GM21737 (cell line): ENCODE data around the gene OR10H2.
"Not testable (repeated sequence)": the region's sequence is repeated elsewhere in the genome, so short reads cannot be mapped to it uniquely, and the experiment has no call there.

Experiments
- ATAC-seq: cut with Tn5 transposase; IDR thresholded peaks from one replicate; pipeline ENCODE4 v1.9.1; 2021; ENCODE audit warnings: mild to moderate bottlenecking, moderate library complexity; ENCODE audit not compliant: unreplicated experiment

Gene OR10H2

DNA sequence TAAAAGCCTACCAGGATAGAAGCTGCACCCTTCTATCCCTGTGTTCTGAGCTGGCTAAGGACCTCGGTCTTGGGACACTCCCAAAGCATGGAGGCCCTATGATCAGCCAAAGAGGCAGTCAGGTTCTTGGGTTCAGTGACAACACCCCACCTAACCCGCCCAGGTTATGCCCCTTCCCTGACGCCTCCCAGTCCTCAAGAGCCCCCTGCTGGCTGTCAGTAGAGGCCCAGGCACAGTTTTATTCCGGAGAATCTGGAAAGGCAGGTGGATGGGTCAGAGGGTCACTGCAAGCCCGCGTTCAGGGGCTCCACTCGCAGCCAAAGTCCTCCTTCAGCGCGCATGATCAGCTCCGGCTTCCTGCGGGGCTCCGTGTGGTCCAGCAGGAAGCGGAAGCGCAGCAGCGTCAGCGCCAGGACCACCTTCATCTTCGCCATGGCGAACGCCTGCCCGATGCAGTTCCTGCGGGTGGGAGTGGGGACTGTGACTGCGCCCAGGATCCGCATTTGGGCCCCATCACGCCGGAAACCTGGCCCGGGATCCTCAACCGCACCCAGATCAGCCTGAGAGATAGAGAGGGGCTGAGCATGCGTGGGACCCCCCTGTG, 32.2 kb downstream of the OR10H2 start:
- ATAC-seq = no peak

DNA sequence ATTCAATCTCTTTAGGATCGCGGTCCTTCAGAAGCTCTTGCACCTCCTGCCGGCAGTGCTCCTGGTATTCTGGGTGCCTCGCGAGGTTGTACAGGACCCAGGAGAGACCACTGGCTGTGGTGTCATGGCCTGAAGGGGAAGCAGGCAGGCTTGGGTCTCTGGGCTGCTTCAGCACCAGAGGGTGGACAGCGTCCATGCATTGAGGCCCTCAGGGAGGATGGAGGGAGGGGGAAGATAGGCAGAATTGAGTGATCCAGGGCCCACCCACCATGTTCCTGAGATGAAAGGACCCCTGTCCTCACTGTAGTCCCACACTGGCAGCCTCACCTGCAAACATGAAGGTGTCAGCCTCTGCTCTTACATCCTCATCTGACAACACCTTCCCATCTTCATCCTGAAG, 41.8 kb downstream of the OR10H2 start:
- ATAC-seq = no peak

DNA sequence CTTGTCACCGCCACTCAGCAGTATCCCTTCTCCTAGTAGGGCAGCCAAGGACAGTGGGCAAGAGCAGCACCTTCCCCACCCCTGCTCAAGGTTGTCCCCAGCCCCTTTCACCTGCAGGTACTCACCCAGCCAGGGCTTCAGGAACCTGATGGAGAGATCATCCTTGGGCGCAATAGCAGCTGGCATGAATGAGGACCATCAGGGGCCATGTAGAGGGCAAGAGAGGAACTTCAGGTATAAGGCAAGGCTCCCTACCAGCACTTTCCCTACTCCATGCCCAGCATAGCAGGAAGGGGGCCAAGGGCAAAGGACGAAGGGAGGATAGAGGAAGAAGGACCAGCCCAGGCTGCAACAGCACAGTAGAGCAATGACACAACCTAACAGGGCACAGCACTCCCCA, 46.3 kb downstream of the OR10H2 start:
- ATAC-seq = not testable (repeated sequence)

DNA sequence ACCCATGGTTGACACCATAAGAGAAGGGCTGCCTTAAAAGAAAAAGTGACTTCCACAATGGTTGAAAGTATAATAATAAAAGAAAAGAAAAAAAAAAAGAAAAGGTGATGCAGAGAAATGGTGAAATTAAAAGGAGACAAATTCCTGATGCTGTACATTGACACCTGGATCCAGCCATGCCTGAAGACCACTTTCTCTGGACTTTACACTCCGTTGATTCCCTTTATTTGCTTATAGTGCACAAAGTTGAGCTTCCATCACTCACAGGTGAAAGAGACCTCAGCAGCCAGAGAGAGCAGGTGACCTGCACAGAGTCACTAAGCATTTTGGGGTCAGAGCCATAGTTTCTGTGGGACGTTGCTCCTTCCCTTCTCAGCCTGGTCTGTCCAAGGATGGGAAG, 47.4 kb downstream of the OR10H2 start:
- no peak for ATAC-seq

DNA sequence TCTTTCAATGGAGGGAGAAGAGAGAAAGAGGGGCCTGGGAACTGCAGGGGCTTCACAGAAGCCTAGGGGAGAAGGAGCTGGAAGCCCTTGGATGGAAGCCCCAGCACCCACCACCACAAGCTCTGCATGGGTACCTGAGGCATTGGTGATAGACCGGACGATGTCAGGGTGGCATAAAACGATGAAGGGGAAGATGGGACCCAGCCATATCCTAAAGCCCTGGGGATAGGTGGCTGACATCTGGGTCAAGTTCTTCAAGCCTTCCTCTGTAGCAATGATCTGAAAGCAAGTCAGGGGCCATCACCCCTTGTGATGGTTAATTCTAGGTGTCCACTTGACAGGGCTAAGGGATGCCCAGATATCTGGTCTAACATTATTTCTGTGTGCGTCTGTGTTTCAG, 48.4 kb downstream of the OR10H2 start:
- no peak for ATAC-seq

DNA sequence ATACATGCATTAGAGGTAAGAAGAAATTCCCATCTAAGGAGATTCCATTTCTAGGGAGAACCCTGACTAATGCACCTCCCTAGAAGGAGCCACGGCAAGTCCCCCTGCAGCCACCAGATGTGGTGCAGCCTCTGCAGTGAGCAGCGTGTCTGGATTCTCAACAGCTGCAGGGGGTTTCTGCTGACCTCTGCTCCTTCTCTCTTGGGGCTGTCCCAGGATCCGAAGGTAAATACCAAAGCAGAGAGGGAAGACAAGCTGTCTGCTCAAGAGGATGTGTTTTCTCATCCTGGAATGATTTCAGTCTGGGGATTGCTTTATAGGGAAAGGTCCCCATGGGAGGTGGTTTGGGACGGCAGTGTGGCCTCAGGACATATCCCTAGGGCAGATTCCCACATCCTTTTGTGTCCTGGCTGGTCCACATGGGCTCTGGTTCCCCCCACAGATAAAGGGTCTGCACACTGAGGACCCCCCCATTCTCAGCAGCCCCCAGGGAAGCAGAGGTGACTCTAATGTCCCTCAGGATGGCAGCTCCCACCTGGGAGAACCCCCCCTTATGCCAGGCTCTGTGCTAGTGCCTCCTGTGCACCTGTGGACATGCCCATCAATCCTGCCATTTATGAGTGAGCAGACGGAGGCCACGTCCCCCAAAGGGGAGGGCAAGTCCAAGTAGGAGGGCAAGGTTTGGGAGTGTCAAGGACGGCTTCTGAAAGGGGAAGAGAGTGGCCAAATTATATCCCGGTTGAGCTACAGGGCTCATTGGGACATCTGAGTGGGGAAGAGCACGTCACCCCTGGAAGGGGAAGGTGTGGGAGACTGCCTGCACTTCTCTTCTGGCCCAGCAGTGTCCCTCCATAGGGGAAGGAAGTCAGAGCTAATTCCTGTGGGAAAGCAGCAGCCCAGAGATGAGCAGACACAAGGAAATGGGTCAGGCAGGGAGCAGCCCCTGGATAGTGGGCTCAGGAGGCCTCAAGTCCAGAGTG, 49.5 kb downstream of the OR10H2 start:
- ATAC-seq = no peak
